NCI-H526 treated with DMSO at 0.1 percent for 48 hours (cell line): ENCODE results near the gene ITCH.
"Not testable (repeated sequence)": the region's sequence is repeated elsewhere in the genome, so short reads cannot be mapped to it uniquely, and the experiment has no call there.

ENCODE experiments used
- DNase-seq: peaks from one replicate; lab custom pipeline; 2025; lab: John Stamatoyannopoulos, UW

Gene ITCH

GRCh38 chr20:34343458-34344211 lies 19.4 kb upstream of the ITCH start:
- no peak for DNase-seq

GRCh38 chr20:34344238-34344637 lies 18.8 kb upstream of the ITCH start:
- DNase-seq: no peak

GRCh38 chr20:34345402-34345736 lies 17.7 kb upstream of the ITCH start:
- DNase-seq: no peak

- DNase-seq: not testable (repeated sequence)
Measured at GRCh38 chr20:34345839-34346532, 17.1 kb upstream of the ITCH start.

GRCh38 chr20:34346533-34346865 lies 16.6 kb upstream of the ITCH start:
- not testable (repeated sequence) for DNase-seq

GRCh38 chr20:34347571-34347970 lies 15.5 kb upstream of the ITCH start:
- no peak for DNase-seq

GRCh38 chr20:34350095-34350494 lies 13.0 kb upstream of the ITCH start:
- no peak for DNase-seq

GRCh38 chr20:34353467-34353866 lies 9.6 kb upstream of the ITCH start:
- not testable (repeated sequence) for DNase-seq

GRCh38 chr20:34355427-34355826 lies 7.6 kb upstream of the ITCH start:
- DNase-seq: no peak

- DNase-seq: not testable (repeated sequence)
Measured at GRCh38 chr20:34359729-34360128, 3.3 kb upstream of the ITCH start.

- no peak for DNase-seq
Measured at GRCh38 chr20:34362502-34363061, 491 bp upstream of the ITCH start.

- no peak for DNase-seq
Measured at GRCh38 chr20:34363465-34364222, 571 bp downstream of the ITCH start.

- no peak for DNase-seq
Measured at GRCh38 chr20:34364223-34364506, 1.1 kb downstream of the ITCH start.

GRCh38 chr20:34365765-34366213 lies 2.7 kb downstream of the ITCH start:
- DNase-seq: no peak

- no peak for DNase-seq
Measured at GRCh38 chr20:34367155-34367554, 4.1 kb downstream of the ITCH start.

GRCh38 chr20:34367911-34368310 lies 4.8 kb downstream of the ITCH start:
- not testable (repeated sequence) for DNase-seq

GRCh38 chr20:34368547-34368946 lies 5.5 kb downstream of the ITCH start:
- no peak for DNase-seq

- DNase-seq: no peak
Measured at GRCh38 chr20:34369265-34369664, 6.2 kb downstream of the ITCH start.

- no peak for DNase-seq
Measured at GRCh38 chr20:34370062-34370461, 7.0 kb downstream of the ITCH start.

GRCh38 chr20:34373445-34373844 lies 10.4 kb downstream of the ITCH start:
- DNase-seq: no peak

GRCh38 chr20:34374209-34374760 lies 11.2 kb downstream of the ITCH start:
- DNase-seq: no peak

- peak; percentile 76 for DNase-seq
Measured at GRCh38 chr20:34375977-34376430, 12.9 kb downstream of the ITCH start.
